ENCODE measurements around the gene CHST6. TPM values are rescaled to one million over a fixed set of nuclear protein-coding genes. Genes with fewer than 3 reads are reported as not detected.
A peak's percentile ranks its signal among the peaks of the same experiment; 100 is the strongest.

Gene CHST6
- total and polyA plus RNA-seq, 2 experiments from 2014 or later: 1.2 to 3.2 TPM

DNA sequence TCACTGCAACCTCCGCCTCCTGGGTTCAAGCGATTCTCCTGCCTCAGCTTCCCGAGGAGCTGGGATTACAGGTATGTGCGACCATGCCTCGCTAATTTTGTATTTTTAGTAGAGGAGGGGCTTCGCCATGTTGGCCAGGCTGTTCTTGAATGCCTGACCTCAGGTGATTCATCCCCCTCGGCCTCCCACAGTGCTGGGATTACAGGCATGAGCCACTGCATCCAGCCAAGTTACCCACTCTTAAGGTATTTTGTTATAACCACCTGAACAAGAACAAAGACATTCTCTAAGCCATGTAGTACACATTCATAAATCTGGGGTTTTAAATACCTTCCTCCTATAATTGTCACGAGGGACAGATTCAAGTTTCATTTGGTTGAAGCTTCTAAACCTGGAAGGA lies 18.4 kb downstream of the CHST6 start:
- no peaks in the 10 kb centered on the region for H3K36me3 ChIP-seq
- H3K4me1 ChIP-seq (ENCODE audit: low read depth): no peaks in the 10 kb centered on the region
- H3K27me3 ChIP-seq: no peaks in the 10 kb centered on the region
- no peak for DNase-seq (ENCODE audit: low read depth in 1 of 2, low spot score in 1 of 2)
- H3K27ac ChIP-seq: no peak overlapping the region
- TF ChIP-seq, protein P1, sequence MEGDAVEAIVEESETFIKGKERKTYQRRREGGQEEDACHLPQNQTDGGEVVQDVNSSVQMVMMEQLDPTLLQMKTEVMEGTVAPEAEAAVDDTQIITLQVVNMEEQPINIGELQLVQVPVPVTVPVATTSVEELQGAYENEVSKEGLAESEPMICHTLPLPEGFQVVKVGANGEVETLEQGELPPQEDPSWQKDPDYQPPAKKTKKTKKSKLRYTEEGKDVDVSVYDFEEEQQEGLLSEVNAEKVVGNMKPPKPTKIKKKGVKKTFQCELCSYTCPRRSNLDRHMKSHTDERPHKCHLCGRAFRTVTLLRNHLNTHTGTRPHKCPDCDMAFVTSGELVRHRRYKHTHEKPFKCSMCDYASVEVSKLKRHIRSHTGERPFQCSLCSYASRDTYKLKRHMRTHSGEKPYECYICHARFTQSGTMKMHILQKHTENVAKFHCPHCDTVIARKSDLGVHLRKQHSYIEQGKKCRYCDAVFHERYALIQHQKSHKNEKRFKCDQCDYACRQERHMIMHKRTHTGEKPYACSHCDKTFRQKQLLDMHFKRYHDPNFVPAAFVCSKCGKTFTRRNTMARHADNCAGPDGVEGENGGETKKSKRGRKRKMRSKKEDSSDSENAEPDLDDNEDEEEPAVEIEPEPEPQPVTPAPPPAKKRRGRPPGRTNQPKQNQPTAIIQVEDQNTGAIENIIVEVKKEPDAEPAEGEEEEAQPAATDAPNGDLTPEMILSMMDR (IDR thresholded peaks at IDR 0.05; ENCODE audit: low read depth, low read length): no peak
- H3K4me3 ChIP-seq: no peak overlapping the region
- no peaks in the 10 kb centered on the region for H3K9me3 ChIP-seq (ENCODE audit: low read depth)

DNA sequence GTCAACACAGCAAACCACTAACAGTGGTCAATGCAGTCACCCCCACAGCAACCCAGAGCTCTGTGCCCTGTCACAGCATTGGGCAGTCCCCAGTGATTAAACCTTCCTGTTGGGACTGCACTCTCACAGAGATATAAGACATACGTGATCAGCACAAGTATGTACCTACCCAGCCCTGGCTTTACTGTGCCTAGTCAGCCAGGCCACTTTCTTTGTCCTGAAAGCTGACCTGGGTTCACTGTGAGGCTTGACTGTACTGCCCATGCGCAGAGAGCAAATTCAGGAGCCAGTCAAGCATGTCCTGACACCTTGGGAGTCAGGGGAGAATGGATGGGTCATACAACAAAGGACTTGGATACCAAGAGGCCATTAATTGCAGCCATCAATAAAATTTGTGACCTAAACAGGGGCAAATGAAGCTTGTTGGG lies 19.8 kb downstream of the CHST6 start:
- TF ChIP-seq, protein P1 (IDR thresholded peaks at IDR 0.05; ENCODE audit: low read depth, low read length): no peak
- H3K4me1 ChIP-seq (ENCODE audit: low read depth): no peaks in the 10 kb centered on the region
- H3K9me3 ChIP-seq (ENCODE audit: low read depth): no peaks in the 10 kb centered on the region
- no peak for DNase-seq (ENCODE audit: low read depth in 1 of 2, low spot score in 1 of 2)
- no peaks in the 10 kb centered on the region for H3K36me3 ChIP-seq
- no peak overlapping the region for H3K4me3 ChIP-seq
- no peaks in the 10 kb centered on the region for H3K27me3 ChIP-seq
- H3K27ac ChIP-seq: no peak overlapping the region

DNA sequence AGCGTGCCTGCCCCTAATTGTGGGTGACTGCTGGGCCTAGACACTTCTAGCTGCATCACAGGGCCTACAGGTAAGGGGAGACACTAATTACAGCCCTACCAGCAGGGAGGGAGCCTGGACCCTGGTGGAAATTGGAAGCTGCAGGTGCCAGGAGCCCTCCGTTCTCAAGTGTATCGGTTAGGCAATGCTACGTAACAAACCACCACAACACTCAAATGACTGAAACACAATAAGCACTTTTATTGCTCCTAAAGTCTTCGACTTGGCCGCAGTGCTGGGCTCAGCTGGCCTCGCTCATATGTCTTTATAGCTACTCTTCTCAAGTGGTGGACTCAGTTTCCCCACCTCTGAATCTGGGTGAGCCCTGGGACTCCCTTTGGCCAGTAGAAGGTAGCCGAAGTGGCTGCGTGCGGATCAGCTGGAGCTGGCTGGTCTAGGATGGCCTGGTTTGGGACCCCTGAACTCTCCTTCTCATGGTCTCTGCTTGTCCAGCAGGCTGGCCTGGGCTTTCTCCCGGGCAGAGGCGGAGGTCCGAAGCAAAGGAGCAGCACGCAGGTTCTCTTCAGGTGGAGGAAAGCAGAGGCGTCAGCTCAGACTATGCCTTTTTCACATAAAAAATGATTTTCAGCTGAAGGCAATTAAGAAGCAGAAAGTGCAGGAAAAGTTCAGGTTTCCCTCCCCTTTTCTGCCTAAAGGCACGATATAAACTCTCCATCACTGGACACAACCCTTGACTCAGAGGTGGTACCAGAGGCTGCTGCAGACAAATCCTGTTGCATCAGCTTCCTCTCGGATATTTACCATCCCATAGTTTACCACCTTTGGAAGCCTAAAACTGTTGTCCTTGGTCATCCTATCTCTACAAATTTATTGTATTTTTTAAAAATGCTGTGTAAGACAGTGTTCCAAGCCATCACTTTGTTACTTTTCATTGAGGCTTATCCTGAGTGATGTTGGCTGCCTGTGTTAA lies 22.0 kb downstream of the CHST6 start:
- Histone ChIP-seq H3K4me3 (no peak overlapping the region), H3K36me3 (no peaks in the 10 kb centered on the region), H3K27me3 (no peaks in the 10 kb centered on the region), H3K27ac (no peak overlapping the region), H3K9me3 (ENCODE audit: low read depth) (no peaks in the 10 kb centered on the region), H3K4me1 (ENCODE audit: low read depth) (no peaks in the 10 kb centered on the region)
- no peak for DNase-seq (ENCODE audit: low read depth in 1 of 2, low spot score in 1 of 2)
- TF ChIP-seq, protein P1 (IDR thresholded peaks at IDR 0.05; ENCODE audit: low read depth, low read length): no peak

DNA sequence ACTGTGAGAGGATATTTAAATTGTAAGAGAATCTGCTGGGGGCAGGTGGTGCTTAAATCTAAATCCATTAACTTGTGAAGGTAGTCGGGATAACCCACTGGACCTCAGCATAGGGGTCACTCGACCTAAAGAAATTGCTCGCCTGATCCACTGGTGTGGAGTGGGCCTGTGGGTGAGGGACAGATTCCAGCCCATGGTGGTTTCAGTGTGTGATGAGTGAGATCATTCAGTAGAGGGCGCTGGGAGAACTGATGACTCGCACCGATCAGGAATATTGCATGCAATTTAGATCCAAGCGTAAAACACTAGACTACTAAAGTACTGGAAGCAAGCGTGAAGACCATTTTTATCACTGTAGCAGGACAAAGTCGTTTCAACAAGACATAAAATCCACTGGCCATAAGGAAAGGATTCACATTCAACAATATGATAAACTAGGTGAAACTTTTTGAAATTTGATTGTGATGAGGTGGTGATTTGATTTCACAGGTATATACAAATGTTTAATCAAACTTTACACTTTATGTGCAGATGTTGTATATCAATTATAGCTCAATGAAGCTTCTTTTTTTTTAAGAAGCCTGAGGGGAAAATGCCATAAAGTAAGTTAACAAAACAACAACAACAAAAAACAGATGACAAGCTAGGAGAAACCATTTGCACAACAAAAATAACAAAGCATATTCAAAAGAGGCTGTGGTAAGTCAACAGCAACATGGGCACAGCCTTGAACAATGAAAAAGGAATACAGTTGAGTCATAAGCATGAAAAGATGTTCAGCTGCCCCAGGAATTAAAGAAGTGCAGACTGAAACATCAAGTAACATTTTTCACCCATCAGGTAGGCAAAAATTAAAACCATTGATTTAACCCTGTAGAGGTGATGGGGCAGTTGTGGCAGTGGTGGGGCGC lies 23.3 kb downstream of the CHST6 start:
- TF ChIP-seq, protein P1 (IDR thresholded peaks at IDR 0.05; ENCODE audit: low read depth, low read length): peak; percentile 78
- H3K9me3 ChIP-seq (ENCODE audit: low read depth): no peaks in the 10 kb centered on the region
- H3K36me3 ChIP-seq: no peaks in the 10 kb centered on the region
- no peaks in the 10 kb centered on the region for H3K4me1 ChIP-seq (ENCODE audit: low read depth)
- DNase-seq (ENCODE audit: low read depth in 1 of 2, low spot score in 1 of 2): peak; percentile 76 to 78
- no peak overlapping the region for H3K4me3 ChIP-seq
- no peak overlapping the region for H3K27ac ChIP-seq
- H3K27me3 ChIP-seq: no peaks in the 10 kb centered on the region

DNA sequence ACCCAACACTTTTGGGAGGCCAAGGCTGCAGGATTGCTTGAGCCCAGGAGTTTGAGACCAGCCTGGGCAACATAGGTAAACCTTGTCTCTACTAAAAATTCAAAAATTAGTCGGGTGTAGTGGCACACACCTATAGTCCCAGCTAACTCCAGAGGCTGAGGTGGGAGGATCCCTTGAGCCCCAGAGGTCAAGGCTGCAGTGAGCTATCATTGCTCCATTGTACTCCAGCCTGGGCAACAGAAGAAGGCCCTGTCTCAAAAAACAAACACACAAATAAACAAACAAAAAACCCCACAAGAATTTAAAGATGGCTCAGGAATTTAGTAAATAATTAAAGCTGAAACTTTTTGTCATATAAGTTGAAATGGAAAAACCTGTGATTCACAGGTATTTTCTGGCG lies 28.5 kb downstream of the CHST6 start:
- Histone ChIP-seq H3K27me3 (no peaks in the 10 kb centered on the region), H3K4me1 (ENCODE audit: low read depth) (peaks cover 4% of the 10 kb centered on the region), H3K36me3 (no peaks in the 10 kb centered on the region), H3K27ac (no peak overlapping the region), H3K9me3 (ENCODE audit: low read depth) (no peaks in the 10 kb centered on the region), H3K4me3 (no peak overlapping the region)
- TF ChIP-seq, protein P1 (IDR thresholded peaks at IDR 0.05; ENCODE audit: low read depth, low read length): no peak
- DNase-seq (ENCODE audit: low read depth in 1 of 2, low spot score in 1 of 2): no peak
